ENCODE results near the gene GPR137B. TPM values are rescaled to one million over a fixed set of nuclear protein-coding genes. Genes with fewer than 3 reads are reported as not detected.

The GPR137B gene
- total and polyA plus RNA-seq, 2 experiments from 2014 or later: 13.0 to 15.5 TPM

- Histone ChIP-seq H3K4me2 (no peak overlapping the region), H3K9me2 (replicated peaks; ENCODE audit: insufficient read depth) (no peaks in the 10 kb centered on the region), H2AFZ (no peak overlapping the region), H3K36me3 (replicated peaks; ENCODE audit: insufficient read depth, low read depth) (no peaks in the 10 kb centered on the region), H3K4me1 (ENCODE audit: insufficient read depth) (peaks cover 15% of the 10 kb centered on the region), H3K9me3 (ENCODE audit: low read depth) (no peaks in the 10 kb centered on the region), H4K20me1 (ENCODE audit: insufficient read depth, poor library complexity, severe bottlenecking) (peaks cover 18% of the 10 kb centered on the region), H3K27me3 (no peaks in the 10 kb centered on the region), H3K4me3 (no peak overlapping the region), H3K27ac (no peak overlapping the region), H3K79me2 (peaks cover 32% of the 10 kb centered on the region)
- WGBS (ENCODE audit: low lambda C conversion rate, missing lambda C conversion rate): 84% methylated on average over 18 of the region's 18 CpGs
- TF ChIP-seq EZH2phosphoT487 (IDR thresholded peaks at IDR 0.05; ENCODE audit: low read depth, severe bottlenecking, unreplicated experiment) (no peak), CTCF (IDR thresholded peaks at IDR 0.05; ENCODE audit: poor library complexity) (no peak), EZH2 (IDR thresholded peaks at IDR 0.05; ENCODE audit: borderline replicate concordance) (no peak)
- no peak for DNase-seq (ENCODE audit: low spot score)
These were observed 6.8 kb downstream of the GPR137B start for GRCh38 chr1:236149003-236149595.

- no peaks in the 10 kb centered on the region for H3K9me3 ChIP-seq (ENCODE audit: low read depth)
- H3K79me2 ChIP-seq: peaks cover 28% of the 10 kb centered on the region
- no peak overlapping the region for H3K27ac ChIP-seq
- WGBS (ENCODE audit: low lambda C conversion rate, missing lambda C conversion rate): 90% methylated on average over 10 of the region's 10 CpGs
- TF ChIP-seq EZH2 (IDR thresholded peaks at IDR 0.05; ENCODE audit: borderline replicate concordance): no peak
- no peaks in the 10 kb centered on the region for H3K9me2 ChIP-seq (replicated peaks; ENCODE audit: insufficient read depth)
- H3K4me1 ChIP-seq (ENCODE audit: insufficient read depth): peaks cover 8% of the 10 kb centered on the region
- no peak overlapping the region for H3K4me3 ChIP-seq
- no peaks in the 10 kb centered on the region for H3K27me3 ChIP-seq
- peaks cover 13% of the 10 kb centered on the region for H4K20me1 ChIP-seq (ENCODE audit: insufficient read depth, poor library complexity, severe bottlenecking)
- H3K4me2 ChIP-seq: no peak overlapping the region
- H3K36me3 ChIP-seq (replicated peaks; ENCODE audit: insufficient read depth, low read depth): no peaks in the 10 kb centered on the region
- H2AFZ ChIP-seq: no peak overlapping the region
- no peak for DNase-seq (ENCODE audit: low spot score)
These were observed 7.4 kb downstream of the GPR137B start for GRCh38 chr1:236149696-236150228.

GRCh38 chr1:236150311-236150955 lies 8.1 kb downstream of the GPR137B start:
- Histone ChIP-seq H3K27me3 (no peaks in the 10 kb centered on the region), H3K27ac (no peak overlapping the region), H3K36me3 (replicated peaks; ENCODE audit: insufficient read depth, low read depth) (no peaks in the 10 kb centered on the region), H2AFZ (no peak overlapping the region), H3K79me2 (peaks cover 21% of the 10 kb centered on the region), H3K4me3 (no peak overlapping the region), H3K4me2 (no peak overlapping the region), H3K9me3 (ENCODE audit: low read depth) (no peaks in the 10 kb centered on the region), H3K9me2 (replicated peaks; ENCODE audit: insufficient read depth) (no peaks in the 10 kb centered on the region), H4K20me1 (ENCODE audit: insufficient read depth, poor library complexity, severe bottlenecking) (peaks cover 9% of the 10 kb centered on the region), H3K4me1 (ENCODE audit: insufficient read depth) (peaks cover 4% of the 10 kb centered on the region)
- WGBS (ENCODE audit: low lambda C conversion rate, missing lambda C conversion rate): 84% methylated on average over 19 of the region's 19 CpGs
- DNase-seq (ENCODE audit: low spot score): no peak
- no peak for TF ChIP-seq EZH2phosphoT487 (IDR thresholded peaks at IDR 0.05; ENCODE audit: low read depth, severe bottlenecking, unreplicated experiment)
- no peak for TF ChIP-seq EZH2 (IDR thresholded peaks at IDR 0.05; ENCODE audit: borderline replicate concordance)
- no peak for TF ChIP-seq CTCF (IDR thresholded peaks at IDR 0.05; ENCODE audit: poor library complexity)

DNA sequence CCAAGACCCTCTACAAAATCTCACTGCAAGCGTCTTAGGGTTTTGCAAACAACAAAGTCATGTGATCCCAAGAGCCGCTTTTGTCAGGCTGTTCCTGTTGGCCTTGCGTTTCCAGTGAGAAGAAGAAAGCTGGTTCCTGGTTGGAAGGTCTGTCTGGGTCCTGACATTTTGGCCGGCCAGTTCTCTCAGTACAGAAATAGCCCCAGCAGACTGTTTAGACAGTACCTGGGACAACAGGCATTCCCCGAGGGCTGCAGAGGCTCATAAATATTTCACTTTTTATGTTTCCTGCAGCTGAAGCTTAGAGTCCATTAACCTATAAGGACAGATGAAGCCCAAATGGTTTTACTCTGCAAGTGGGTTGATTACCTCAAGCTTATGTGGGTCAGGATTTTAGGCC lies 8.6 kb downstream of the GPR137B start:
- WGBS (ENCODE audit: low lambda C conversion rate, missing lambda C conversion rate): 38% methylated on average over 5 of the region's 5 CpGs
- Histone ChIP-seq H4K20me1 (ENCODE audit: insufficient read depth, poor library complexity, severe bottlenecking) (peaks cover 7% of the 10 kb centered on the region), H3K9me3 (ENCODE audit: low read depth) (no peaks in the 10 kb centered on the region), H3K27me3 (no peaks in the 10 kb centered on the region), H3K79me2 (peaks cover 15% of the 10 kb centered on the region), H3K36me3 (replicated peaks; ENCODE audit: insufficient read depth, low read depth) (no peaks in the 10 kb centered on the region), H3K4me3 (no peak overlapping the region), H2AFZ (no peak overlapping the region), H3K27ac (no peak overlapping the region), H3K4me2 (no peak overlapping the region), H3K9me2 (replicated peaks; ENCODE audit: insufficient read depth) (no peaks in the 10 kb centered on the region), H3K4me1 (ENCODE audit: insufficient read depth) (peaks cover 4% of the 10 kb centered on the region)
- TF ChIP-seq CTCF (IDR thresholded peaks at IDR 0.05; ENCODE audit: poor library complexity) (no peak), EZH2 (IDR thresholded peaks at IDR 0.05; ENCODE audit: borderline replicate concordance) (no peak), EZH2phosphoT487 (IDR thresholded peaks at IDR 0.05; ENCODE audit: low read depth, severe bottlenecking, unreplicated experiment) (no peak)
- no peak for DNase-seq (ENCODE audit: low spot score)

Measured in hepatocyte (in vitro differentiated cells).